Airway epithelial cell (primary cell): Measurements from ENCODE around the gene NFYC. TPM values are rescaled to one million over a fixed set of nuclear protein-coding genes. Genes with fewer than 3 reads are reported as not detected.

Experiments
- total RNA-seq: library from RNA; depleted of rRNA; stranded (reverse); fragments of >200 nt; gene quantifications from 2 replicates; pipeline ENCODE4 v1.2.3, GENCODE V29; 2015

NFYC gene
- total RNA-seq: 25.4 and 35.9 TPM in 2 replicates

DNA sequence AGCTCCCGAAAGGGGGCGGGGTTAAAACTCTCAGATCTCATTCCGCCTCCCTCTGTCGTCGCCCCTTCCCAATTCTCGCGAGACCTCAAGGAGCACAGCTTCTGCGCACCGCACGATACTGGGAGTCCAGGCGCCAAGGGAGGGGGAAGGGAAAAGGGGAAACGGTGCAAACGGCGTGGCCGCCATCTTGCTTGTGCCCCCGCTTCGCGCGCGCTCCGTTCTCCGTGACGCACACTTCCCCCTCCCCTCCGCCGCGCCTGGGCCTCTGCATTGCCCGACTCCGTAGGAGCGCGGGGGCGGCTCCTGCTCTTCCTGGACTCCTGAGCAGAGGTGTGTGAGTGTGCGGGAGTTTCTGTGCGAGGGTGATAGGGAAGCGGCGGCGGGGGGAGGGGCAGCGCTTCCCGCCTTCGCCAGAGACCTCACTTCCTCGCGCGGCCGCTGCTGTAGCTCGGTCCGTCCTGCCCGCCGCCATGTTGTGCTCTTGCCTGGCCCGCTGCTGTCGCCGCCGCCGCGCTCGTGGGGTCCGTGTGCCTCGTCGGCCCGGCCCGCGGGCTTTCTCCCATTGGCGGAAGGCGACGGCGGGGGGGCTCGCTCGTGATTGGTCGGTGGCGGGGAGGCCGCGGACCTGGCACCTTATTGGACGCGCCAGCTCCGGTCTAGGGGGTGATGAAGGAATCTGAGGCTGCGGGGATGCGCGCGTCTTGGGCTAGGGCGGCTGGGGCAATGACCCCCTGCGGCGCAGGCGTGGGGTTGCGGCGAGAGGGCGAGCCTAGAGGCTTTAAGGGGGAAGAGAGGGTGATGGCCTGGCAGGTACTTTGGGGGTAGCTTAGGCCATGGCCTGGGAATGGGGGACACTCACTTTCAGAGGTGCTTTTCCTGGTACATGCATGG lies at the start of gene NFYC:
Gene NFYC (plus strand): TSS at position 167 of the 891 bp plus-strand sequence. CDS start 47,140 bp downstream, outside the sequence.

DNA sequence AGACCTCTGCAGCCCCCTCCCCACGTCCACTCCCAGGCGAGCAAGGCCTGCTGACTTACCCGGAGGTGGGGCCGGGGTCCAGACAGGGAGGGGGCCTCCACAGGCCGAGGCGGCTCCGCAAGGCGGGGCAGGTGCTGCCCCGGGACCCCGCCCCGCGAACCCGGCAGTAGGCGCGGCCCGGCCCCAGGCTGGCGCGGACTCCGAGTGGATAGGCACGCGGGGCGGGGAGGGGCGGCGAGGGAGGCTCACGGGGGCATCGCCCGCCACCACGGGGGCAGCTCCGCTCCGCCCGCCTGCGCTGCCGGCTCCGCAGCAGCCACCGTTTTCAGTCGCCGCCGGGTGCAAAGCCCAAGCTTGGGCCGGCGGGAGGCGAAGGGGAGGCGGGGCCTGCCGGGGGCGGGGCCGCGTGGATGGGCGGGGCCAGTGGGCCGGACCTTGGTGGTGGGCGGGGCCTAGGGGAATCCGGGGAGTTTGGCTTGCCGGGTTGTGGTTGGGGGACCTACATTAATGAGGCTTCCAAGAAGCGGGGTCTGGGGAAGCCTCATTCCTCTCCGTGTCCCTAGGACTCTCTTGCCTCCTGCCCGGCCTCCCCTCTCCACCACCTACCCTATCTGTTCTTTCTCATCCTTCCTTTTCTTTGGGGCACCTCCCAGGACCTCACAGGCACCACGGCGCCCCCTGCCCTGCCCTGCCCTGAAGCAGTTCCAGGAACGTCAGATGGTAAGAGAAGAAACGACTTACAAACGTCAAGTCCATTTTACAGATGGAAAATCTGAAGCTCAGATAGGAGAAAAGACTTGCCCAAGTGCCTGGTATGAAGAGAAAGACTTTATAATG lies 26.0 kb upstream of the NFYC start, which contains the start of gene RIMS3:
Gene RIMS3 (minus strand): TSS at position 348 of the 837 bp plus-strand sequence. CDS start 23,757 bp downstream, outside the sequence.

DNA sequence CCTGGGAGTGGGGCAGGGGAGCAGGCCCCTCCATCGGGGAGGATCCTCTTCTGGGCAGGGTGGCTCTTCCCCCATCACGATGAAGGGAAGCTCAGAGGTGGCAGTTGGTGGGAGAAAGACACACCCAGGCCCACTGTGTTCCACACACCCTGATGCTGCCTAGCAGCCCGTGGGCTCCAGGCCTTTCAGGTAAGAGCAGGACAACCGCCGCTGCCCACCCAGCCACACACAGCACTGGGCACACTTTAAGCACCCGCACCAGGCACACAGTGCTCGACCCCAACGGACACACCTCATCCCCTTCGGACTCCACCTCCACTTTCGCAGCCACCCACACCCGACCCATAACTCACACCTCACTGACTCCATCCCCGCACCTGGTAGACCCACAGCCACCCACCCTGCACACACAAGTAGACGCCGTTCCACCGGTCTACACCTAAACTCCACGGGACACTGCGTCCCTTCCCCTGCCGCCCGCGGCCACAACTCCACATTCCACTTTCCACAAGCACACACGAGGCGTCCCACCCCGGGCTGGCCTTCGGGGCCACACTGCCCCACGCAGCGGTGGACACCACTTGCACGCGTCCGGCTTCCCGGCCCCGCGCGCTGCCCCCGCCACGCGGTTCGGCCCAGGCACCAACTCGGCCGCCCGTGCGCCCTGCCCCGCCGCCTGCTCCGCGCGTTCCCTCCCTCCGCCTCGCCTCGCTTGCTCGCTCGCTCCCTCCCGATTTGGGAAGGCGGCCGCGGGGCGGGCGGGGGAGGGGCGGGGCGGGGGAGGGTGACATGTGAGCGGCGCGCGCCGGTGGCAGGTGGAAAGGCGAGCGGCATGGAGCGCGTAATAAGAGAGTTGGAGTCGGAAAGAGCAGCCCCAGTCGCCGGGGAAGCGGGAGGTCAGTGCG lies 91.7 kb downstream of the NFYC start, which contains the start of gene KCNQ4:
Gene KCNQ4 (plus strand): TSS at position 787 of the 905 bp plus-strand sequence. CDS start 307 bp downstream, outside the sequence.

Other genes starting within 250 kb of the NFYC start
- gene ZFP69B, start 241.2 kb upstream of the NFYC start, total RNA-seq: 2.3 and 2.6 TPM in 2 replicates
- gene ZFP69, start 214.4 kb upstream of the NFYC start, total RNA-seq: 2.7 and 3.0 TPM in 2 replicates
- 1.9 and 4.9 TPM in 2 replicates for gene EXO5, start 182.9 kb upstream of the NFYC start, total RNA-seq
- gene ZNF684, start 160.1 kb upstream of the NFYC start, total RNA-seq: 3.2 and 4.5 TPM in 2 replicates
- gene RIMS3, start 26.0 kb upstream of the NFYC start, total RNA-seq: 1.3 and 1.5 TPM in 2 replicates
- gene KCNQ4, start 92.1 kb downstream of the NFYC start, total RNA-seq: 0.07 TPM in 1 of 2 replicates, not detected in the other
- gene CITED4, start 170.7 kb downstream of the NFYC start, total RNA-seq: 79.4 and 101 TPM in 2 replicates